NCI-H524 treated with DMSO at 0.1 percent for 48 hours (cell line): Measurements from ENCODE around the gene SCN1B.
"Not testable (repeated sequence)": the region's sequence is repeated elsewhere in the genome, so short reads cannot be mapped to it uniquely, and the experiment has no call there.

Source experiments
- DNase-seq: peaks from one replicate; lab custom pipeline; 2025; lab: John Stamatoyannopoulos, UW

The SCN1B gene

GRCh38 chr19:35030257-35031071, at the start of gene SCN1B:
Gene SCN1B (plus strand): TSS chr19:35030470. CDS start chr19:35030821, 351 bp downstream.
- DNase-seq: no peak

GRCh38 chr19:34982275-34982674, 48.0 kb upstream of the SCN1B start:
- no peak for DNase-seq

- DNase-seq: no peak
These were observed 46.5 kb upstream of the SCN1B start for GRCh38 chr19:34983786-34984185.

- DNase-seq: no peak
These were observed 46.0 kb upstream of the SCN1B start for GRCh38 chr19:34984287-34984686.

GRCh38 chr19:34985249-34986022, 44.8 kb upstream of the SCN1B start:
- no peak for DNase-seq

GRCh38 chr19:34988119-34988518, 42.2 kb upstream of the SCN1B start:
- DNase-seq: no peak

GRCh38 chr19:34989298-34989697, 41.0 kb upstream of the SCN1B start:
- DNase-seq: no peak

- DNase-seq: no peak
These were observed 39.6 kb upstream of the SCN1B start for GRCh38 chr19:34990578-34991192.

GRCh38 chr19:34991542-34992333, 38.5 kb upstream of the SCN1B start:
- DNase-seq: no peak

- DNase-seq: not testable (repeated sequence)
These were observed 37.7 kb upstream of the SCN1B start for GRCh38 chr19:34992582-34992981.

- DNase-seq: no peak
These were observed 36.0 kb upstream of the SCN1B start for GRCh38 chr19:34994286-34994642.

- DNase-seq: no peak
These were observed 35.4 kb upstream of the SCN1B start for GRCh38 chr19:34994643-34995541.

- DNase-seq: no peak
These were observed 34.7 kb upstream of the SCN1B start for GRCh38 chr19:34995551-34995950.

- no peak for DNase-seq
These were observed 33.1 kb upstream of the SCN1B start for GRCh38 chr19:34997071-34997617.

GRCh38 chr19:34998224-34998623, 32.0 kb upstream of the SCN1B start:
- not testable (repeated sequence) for DNase-seq

GRCh38 chr19:34998777-34999497, 31.3 kb upstream of the SCN1B start:
- DNase-seq: no peak

- DNase-seq: peak; percentile 46
These were observed 30.6 kb upstream of the SCN1B start, which contains the start of gene GRAMD1A for GRCh38 chr19:34999498-35000337. Gene GRAMD1A (plus strand): TSS chr19:35000323. CDS start chr19:35000479, 156 bp downstream.

- DNase-seq: no peak
These were observed 30.0 kb upstream of the SCN1B start for GRCh38 chr19:35000338-35000646.
